Sigmoid colon (tissue), 4 donors: ENCODE data around the gene CLCN2.

ENCODE experiments used
- EP300 ChIP-seq, 4 donors: sonication (generic); formaldehyde crosslinking; IDR thresholded peaks; one replicate each; pipeline ENCODE4 v1.6.1; 2017; ENCODE audit warnings: antibody characterized with exemption in 4 of 4
- POLR2A ChIP-seq, 2 donors: fragments of 450-650 bp; IDR thresholded peaks; one replicate each; pipeline ENCODE4 v1.6.1; 2016; ENCODE audit warnings: antibody characterized with exemption in 2 of 2, mild to moderate bottlenecking in 2 of 2, moderate library complexity in 2 of 2
- POLR2AphosphoS5 ChIP-seq, 4 donors: sonication (generic); formaldehyde crosslinking; IDR thresholded peaks; one replicate each; pipeline ENCODE4 v1.6.1; 2017; ENCODE audit warnings: antibody characterized with exemption in 4 of 4
- TF ChIP-seq, protein P1 (sequence below), 4 experiments: fragments of 450-650 bp in 3 of 4; fragments of 200-600 bp in 1 of 4; IDR thresholded peaks; one replicate each; pipeline ENCODE4 v1.5.1; 2016 to 2019; ENCODE audit warnings: antibody characterized with exemption in 4 of 4, mild to moderate bottlenecking in 3 of 4, moderate library complexity in 2 of 4

DNA sequence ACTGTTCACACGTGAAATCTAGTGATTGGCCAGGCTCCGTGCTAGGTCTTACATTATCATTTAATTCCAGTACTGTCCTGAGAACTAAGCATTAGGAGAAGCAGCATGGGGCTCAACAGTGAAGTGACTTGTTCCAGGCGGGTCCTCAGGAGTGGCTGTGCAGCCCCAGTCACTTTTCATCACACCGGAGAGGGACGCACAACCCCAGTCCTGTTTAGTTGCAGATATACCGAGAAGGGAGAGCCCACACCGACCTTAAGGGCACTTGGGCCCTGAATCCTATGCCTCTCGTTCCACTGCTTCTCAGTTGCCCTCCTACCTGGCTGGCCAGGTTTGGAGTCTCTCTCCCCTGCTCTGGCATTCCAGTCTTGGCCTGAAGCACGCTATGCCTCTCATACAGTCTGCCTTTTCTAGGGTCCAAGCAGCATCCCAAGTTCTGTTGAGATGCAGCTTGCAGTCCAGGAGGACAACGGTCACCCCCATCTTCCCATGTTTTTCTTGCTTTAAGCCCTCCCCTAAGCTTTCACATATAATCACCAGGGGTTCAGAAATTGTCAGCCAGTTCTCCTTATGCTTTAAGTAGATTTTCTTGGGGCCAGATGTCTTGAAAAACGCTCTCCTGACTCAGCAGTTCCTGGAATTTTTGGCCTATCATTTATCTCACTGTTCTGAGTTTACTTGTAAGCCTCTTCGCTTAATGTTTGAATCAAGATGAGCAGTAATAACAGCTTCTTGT, 13.9 kb downstream of the CLCN2 start:
- TF ChIP-seq, protein P1, sequence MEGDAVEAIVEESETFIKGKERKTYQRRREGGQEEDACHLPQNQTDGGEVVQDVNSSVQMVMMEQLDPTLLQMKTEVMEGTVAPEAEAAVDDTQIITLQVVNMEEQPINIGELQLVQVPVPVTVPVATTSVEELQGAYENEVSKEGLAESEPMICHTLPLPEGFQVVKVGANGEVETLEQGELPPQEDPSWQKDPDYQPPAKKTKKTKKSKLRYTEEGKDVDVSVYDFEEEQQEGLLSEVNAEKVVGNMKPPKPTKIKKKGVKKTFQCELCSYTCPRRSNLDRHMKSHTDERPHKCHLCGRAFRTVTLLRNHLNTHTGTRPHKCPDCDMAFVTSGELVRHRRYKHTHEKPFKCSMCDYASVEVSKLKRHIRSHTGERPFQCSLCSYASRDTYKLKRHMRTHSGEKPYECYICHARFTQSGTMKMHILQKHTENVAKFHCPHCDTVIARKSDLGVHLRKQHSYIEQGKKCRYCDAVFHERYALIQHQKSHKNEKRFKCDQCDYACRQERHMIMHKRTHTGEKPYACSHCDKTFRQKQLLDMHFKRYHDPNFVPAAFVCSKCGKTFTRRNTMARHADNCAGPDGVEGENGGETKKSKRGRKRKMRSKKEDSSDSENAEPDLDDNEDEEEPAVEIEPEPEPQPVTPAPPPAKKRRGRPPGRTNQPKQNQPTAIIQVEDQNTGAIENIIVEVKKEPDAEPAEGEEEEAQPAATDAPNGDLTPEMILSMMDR (IDR thresholded peaks at IDR 0.05): no peak
- TF ChIP-seq POLR2AphosphoS5 (IDR thresholded peaks at IDR 0.05): peak in 1 of 4 donors; percentile 6
- no peak for TF ChIP-seq POLR2A (IDR thresholded peaks at IDR 0.05)
- no peak for TF ChIP-seq EP300 (IDR thresholded peaks at IDR 0.05)
